ENCODE results near the gene SLC22A7.

DNA sequence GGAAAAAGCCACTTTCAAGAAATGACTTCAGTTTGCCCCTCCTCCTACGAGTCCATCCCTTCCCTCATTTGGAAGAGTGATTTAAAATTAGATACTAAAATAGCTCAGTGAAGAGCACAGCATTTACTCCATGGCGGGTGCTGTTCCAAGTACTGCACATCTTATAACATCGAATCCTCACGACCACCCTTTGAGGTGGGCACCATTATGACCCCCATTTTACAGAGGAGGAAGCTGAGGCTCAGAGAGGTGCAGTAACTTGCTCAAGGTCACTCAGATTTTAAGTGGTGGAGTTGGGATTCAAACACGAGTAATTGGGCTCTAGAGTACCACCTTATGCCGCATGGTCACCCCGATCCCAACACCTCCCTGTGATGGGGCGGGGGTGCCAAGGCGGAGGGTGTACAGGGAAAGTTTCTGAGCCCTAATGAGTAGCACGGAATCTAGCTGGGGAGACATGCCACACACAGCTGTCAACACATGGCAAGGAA is 29.2 kb upstream of the SLC22A7 start:
- TF ChIP-seq, protein P1, sequence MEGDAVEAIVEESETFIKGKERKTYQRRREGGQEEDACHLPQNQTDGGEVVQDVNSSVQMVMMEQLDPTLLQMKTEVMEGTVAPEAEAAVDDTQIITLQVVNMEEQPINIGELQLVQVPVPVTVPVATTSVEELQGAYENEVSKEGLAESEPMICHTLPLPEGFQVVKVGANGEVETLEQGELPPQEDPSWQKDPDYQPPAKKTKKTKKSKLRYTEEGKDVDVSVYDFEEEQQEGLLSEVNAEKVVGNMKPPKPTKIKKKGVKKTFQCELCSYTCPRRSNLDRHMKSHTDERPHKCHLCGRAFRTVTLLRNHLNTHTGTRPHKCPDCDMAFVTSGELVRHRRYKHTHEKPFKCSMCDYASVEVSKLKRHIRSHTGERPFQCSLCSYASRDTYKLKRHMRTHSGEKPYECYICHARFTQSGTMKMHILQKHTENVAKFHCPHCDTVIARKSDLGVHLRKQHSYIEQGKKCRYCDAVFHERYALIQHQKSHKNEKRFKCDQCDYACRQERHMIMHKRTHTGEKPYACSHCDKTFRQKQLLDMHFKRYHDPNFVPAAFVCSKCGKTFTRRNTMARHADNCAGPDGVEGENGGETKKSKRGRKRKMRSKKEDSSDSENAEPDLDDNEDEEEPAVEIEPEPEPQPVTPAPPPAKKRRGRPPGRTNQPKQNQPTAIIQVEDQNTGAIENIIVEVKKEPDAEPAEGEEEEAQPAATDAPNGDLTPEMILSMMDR (optimal IDR thresholded peaks at IDR 0.05 in 1 of 3, IDR thresholded peaks at IDR 0.05 in 1 of 3, conservative IDR thresholded peaks at IDR 0.05 in 1 of 3; ENCODE audit: extremely low read depth in 1 of 3, insufficient read depth in 2 of 3, low read length in 3 of 3), result no peak
- no peak for TF ChIP-seq EZH2 (IDR thresholded peaks at IDR 0.05; ENCODE audit: low read length)
